WTC11 (cell line): Measurements from ENCODE around the gene RHBDD3.

ENCODE experiments used
- CREB1 ChIP-seq: sonication (generic); formaldehyde crosslinking; IDR thresholded peaks from 2 replicates; pipeline ENCODE4 v1.8.0; 2023; ENCODE audit warnings: mild to moderate bottlenecking, missing genetic modification reagents
- IRF2 ChIP-seq: sonication (generic); formaldehyde crosslinking; IDR thresholded peaks from 2 replicates; pipeline ENCODE4 v1.8.0; 2022; ENCODE audit warnings: low read depth, missing genetic modification reagents, borderline replicate concordance
- JUN ChIP-seq: sonication (generic); formaldehyde crosslinking; IDR thresholded peaks from 2 replicates; pipeline ENCODE4 v1.8.0; 2023; ENCODE audit warnings: mild to moderate bottlenecking, missing genetic modification reagents
- MXD4 ChIP-seq: fragments of 250-450 bp; sonication (Bioruptor Pico); IDR thresholded peaks from 2 replicates; pipeline ENCODE4 v1.8.0; 2021; ENCODE audit warnings: mild to moderate bottlenecking, moderate library complexity, borderline replicate concordance
- RORB ChIP-seq: fragments of 250-450 bp; sonication (Bioruptor Pico); IDR thresholded peaks from 2 replicates; pipeline ENCODE4 v1.9.0; 2021; ENCODE audit warnings: mild to moderate bottlenecking
- SMAD3 ChIP-seq: sonication (generic); formaldehyde crosslinking; IDR thresholded peaks from 2 replicates; pipeline ENCODE4 v1.8.0; 2022; ENCODE audit warnings: missing genetic modification reagents, mild to moderate bottlenecking, borderline replicate concordance
- SMAD4 ChIP-seq: sonication (generic); formaldehyde crosslinking; IDR thresholded peaks from 2 replicates; pipeline ENCODE4 v1.8.0; 2022; ENCODE audit warnings: mild to moderate bottlenecking, missing genetic modification reagents
- SP1 ChIP-seq: sonication (generic); formaldehyde crosslinking; conservative IDR thresholded peaks from 2 replicates; pipeline ENCODE4 v1.8.1; 2022; ENCODE audit warnings: missing genetic modification reagents
- TF ChIP-seq, protein P1 (sequence below): fragments of 200-600 bp; IDR thresholded peaks from 2 replicates; pipeline ENCODE4 v1.8.0; 2022; ENCODE audit warnings: antibody characterized with exemption
- TF ChIP-seq, protein P2 (sequence below): sonication (generic); formaldehyde crosslinking; IDR thresholded peaks from 2 replicates; pipeline ENCODE4 v1.8.1; 2023; ENCODE audit warnings: mild to moderate bottlenecking, missing genetic modification reagents, borderline replicate concordance
- TF ChIP-seq, protein P3 (sequence below): fragments of 250-450 bp; sonication (Bioruptor Pico); IDR thresholded peaks from 2 replicates; pipeline ENCODE4 v1.9.0; 2021; ENCODE audit warnings: mild to moderate bottlenecking
- TF ChIP-seq, protein P4 (sequence below): sonication (generic); formaldehyde crosslinking; IDR thresholded peaks from 2 replicates; pipeline ENCODE4 v1.8.1; 2023; ENCODE audit warnings: mild to moderate bottlenecking, missing genetic modification reagents, moderate library complexity
- TF ChIP-seq, protein P5 (sequence below): sonication (generic); formaldehyde crosslinking; IDR thresholded peaks from 2 replicates; pipeline ENCODE4 v1.8.0; 2022; ENCODE audit warnings: mild to moderate bottlenecking, missing genetic modification reagents
- TF ChIP-seq, protein P6 (sequence below): sonication (generic); formaldehyde crosslinking; IDR thresholded peaks from 2 replicates; pipeline ENCODE4 v1.8.0; 2023; ENCODE audit warnings: mild to moderate bottlenecking, missing genetic modification reagents

DNA sequence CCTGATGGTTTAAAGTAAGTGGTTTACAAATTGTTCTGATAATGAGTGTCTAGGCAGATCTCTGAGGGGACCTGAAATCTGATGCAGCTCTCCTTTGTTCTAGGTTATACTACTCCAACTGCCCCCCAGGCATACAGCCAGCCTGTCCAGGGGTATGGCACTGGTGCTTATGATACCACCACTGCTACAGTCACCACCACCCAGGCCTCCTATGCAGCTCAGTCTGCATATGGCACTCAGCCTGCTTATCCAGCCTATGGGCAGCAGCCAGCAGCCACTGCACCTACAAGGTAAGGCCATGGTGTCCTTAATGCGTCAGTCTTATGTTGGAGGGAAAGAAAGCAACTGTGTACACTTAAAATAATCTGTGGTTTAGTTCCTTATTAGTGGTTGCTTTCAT is 10.1 kb upstream of the RHBDD3 start:
- no peak for TF ChIP-seq SMAD3 (CRISPR knock-in tag)
- no peak for TF ChIP-seq RORB (CRISPR knock-in tag)
- TF ChIP-seq, protein P1, sequence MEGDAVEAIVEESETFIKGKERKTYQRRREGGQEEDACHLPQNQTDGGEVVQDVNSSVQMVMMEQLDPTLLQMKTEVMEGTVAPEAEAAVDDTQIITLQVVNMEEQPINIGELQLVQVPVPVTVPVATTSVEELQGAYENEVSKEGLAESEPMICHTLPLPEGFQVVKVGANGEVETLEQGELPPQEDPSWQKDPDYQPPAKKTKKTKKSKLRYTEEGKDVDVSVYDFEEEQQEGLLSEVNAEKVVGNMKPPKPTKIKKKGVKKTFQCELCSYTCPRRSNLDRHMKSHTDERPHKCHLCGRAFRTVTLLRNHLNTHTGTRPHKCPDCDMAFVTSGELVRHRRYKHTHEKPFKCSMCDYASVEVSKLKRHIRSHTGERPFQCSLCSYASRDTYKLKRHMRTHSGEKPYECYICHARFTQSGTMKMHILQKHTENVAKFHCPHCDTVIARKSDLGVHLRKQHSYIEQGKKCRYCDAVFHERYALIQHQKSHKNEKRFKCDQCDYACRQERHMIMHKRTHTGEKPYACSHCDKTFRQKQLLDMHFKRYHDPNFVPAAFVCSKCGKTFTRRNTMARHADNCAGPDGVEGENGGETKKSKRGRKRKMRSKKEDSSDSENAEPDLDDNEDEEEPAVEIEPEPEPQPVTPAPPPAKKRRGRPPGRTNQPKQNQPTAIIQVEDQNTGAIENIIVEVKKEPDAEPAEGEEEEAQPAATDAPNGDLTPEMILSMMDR: no peak
- TF ChIP-seq, protein P2, sequence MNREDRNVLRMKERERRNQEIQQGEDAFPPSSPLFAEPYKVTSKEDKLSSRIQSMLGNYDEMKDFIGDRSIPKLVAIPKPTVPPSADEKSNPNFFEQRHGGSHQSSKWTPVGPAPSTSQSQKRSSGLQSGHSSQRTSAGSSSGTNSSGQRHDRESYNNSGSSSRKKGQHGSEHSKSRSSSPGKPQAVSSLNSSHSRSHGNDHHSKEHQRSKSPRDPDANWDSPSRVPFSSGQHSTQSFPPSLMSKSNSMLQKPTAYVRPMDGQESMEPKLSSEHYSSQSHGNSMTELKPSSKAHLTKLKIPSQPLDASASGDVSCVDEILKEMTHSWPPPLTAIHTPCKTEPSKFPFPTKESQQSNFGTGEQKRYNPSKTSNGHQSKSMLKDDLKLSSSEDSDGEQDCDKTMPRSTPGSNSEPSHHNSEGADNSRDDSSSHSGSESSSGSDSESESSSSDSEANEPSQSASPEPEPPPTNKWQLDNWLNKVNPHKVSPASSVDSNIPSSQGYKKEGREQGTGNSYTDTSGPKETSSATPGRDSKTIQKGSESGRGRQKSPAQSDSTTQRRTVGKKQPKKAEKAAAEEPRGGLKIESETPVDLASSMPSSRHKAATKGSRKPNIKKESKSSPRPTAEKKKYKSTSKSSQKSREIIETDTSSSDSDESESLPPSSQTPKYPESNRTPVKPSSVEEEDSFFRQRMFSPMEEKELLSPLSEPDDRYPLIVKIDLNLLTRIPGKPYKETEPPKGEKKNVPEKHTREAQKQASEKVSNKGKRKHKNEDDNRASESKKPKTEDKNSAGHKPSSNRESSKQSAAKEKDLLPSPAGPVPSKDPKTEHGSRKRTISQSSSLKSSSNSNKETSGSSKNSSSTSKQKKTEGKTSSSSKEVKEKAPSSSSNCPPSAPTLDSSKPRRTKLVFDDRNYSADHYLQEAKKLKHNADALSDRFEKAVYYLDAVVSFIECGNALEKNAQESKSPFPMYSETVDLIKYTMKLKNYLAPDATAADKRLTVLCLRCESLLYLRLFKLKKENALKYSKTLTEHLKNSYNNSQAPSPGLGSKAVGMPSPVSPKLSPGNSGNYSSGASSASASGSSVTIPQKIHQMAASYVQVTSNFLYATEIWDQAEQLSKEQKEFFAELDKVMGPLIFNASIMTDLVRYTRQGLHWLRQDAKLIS (CRISPR knock-in tag): no peak
- no peak for TF ChIP-seq JUN (CRISPR knock-in tag)
- no peak for TF ChIP-seq MXD4
- no peak for TF ChIP-seq CREB1
- TF ChIP-seq, protein P3, sequence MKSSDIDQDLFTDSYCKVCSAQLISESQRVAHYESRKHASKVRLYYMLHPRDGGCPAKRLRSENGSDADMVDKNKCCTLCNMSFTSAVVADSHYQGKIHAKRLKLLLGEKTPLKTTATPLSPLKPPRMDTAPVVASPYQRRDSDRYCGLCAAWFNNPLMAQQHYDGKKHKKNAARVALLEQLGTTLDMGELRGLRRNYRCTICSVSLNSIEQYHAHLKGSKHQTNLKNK (CRISPR knock-in tag): no peak
- TF ChIP-seq IRF2 (CRISPR knock-in tag): no peak
- TF ChIP-seq, protein P4, sequence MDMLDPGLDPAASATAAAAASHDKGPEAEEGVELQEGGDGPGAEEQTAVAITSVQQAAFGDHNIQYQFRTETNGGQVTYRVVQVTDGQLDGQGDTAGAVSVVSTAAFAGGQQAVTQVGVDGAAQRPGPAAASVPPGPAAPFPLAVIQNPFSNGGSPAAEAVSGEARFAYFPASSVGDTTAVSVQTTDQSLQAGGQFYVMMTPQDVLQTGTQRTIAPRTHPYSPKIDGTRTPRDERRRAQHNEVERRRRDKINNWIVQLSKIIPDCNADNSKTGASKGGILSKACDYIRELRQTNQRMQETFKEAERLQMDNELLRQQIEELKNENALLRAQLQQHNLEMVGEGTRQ (CRISPR knock-in tag): no peak
- TF ChIP-seq, protein P5, sequence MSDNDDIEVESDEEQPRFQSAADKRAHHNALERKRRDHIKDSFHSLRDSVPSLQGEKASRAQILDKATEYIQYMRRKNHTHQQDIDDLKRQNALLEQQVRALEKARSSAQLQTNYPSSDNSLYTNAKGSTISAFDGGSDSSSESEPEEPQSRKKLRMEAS: no peak
- TF ChIP-seq, protein P6, sequence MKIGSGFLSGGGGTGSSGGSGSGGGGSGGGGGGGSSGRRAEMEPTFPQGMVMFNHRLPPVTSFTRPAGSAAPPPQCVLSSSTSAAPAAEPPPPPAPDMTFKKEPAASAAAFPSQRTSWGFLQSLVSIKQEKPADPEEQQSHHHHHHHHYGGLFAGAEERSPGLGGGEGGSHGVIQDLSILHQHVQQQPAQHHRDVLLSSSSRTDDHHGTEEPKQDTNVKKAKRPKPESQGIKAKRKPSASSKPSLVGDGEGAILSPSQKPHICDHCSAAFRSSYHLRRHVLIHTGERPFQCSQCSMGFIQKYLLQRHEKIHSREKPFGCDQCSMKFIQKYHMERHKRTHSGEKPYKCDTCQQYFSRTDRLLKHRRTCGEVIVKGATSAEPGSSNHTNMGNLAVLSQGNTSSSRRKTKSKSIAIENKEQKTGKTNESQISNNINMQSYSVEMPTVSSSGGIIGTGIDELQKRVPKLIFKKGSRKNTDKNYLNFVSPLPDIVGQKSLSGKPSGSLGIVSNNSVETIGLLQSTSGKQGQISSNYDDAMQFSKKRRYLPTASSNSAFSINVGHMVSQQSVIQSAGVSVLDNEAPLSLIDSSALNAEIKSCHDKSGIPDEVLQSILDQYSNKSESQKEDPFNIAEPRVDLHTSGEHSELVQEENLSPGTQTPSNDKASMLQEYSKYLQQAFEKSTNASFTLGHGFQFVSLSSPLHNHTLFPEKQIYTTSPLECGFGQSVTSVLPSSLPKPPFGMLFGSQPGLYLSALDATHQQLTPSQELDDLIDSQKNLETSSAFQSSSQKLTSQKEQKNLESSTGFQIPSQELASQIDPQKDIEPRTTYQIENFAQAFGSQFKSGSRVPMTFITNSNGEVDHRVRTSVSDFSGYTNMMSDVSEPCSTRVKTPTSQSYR (CRISPR knock-in tag): no peak
- no peak for TF ChIP-seq SMAD4 (CRISPR knock-in tag)
- TF ChIP-seq SP1 (CRISPR knock-in tag): no peak
